Astrocyte (in vitro differentiated cells and primary cell): ENCODE data around the gene PLPP4. TPM values are rescaled to one million over a fixed set of nuclear protein-coding genes. Genes with fewer than 3 reads are reported as not detected.

ENCODE experiments used
- DNase-seq: peaks from one replicate; pipeline ENCODE4 v3.0.0-alpha.2; 2010; ENCODE audit warnings: low read depth
- FAIRE-seq: peaks from 2 replicates; lab custom pipeline; 2011; peaks lifted over from hg19 to GRCh38; lab: Jason Lieb, UNC
- H2AFZ ChIP-seq: 2 replicates; pipeline ENCODE4 v1.6.0; 2012; ENCODE audit warnings: low read depth, low read length, inconsistent platforms
- H3K27ac ChIP-seq: 2 replicates; pipeline ENCODE4 v1.5.1; 2011; ENCODE audit warnings: low read depth, low read length, inconsistent platforms
- H3K27me3 ChIP-seq: 2 replicates; pipeline ENCODE4 v1.6.0; 2011; ENCODE audit warnings: low read length, inconsistent platforms; ENCODE audit not compliant: insufficient read depth
- H3K36me3 ChIP-seq: 2 replicates; pipeline ENCODE4 v1.5.1; 2011; ENCODE audit warnings: low read length, inconsistent platforms; ENCODE audit not compliant: insufficient read depth
- H3K4me1 ChIP-seq: 2 replicates; pipeline ENCODE4 v1.5.1; 2011; ENCODE audit warnings: low read length, inconsistent platforms; ENCODE audit not compliant: insufficient read depth
- H3K4me2 ChIP-seq: 2 replicates; pipeline ENCODE4 v1.6.0; 2012; ENCODE audit warnings: low read length, inconsistent platforms
- H3K4me3 ChIP-seq: 2 replicates; pipeline ENCODE4 v1.5.1; 2011; ENCODE audit warnings: low read depth, mild to moderate bottlenecking, low read length, inconsistent platforms; ENCODE audit not compliant: insufficient read depth
- H3K79me2 ChIP-seq: 2 replicates; pipeline ENCODE4 v1.6.0; 2012; ENCODE audit warnings: mild to moderate bottlenecking, low read length, inconsistent platforms; ENCODE audit not compliant: insufficient read depth
- H3K9ac ChIP-seq: 2 replicates; pipeline ENCODE4 v1.6.0; 2012; ENCODE audit warnings: mild to moderate bottlenecking, low read length, inconsistent platforms
- H3K9me3 ChIP-seq: 2 replicates; pipeline ENCODE4 v1.5.1; 2012; ENCODE audit warnings: low read depth, mild to moderate bottlenecking, low read length, inconsistent platforms; ENCODE audit not compliant: insufficient read depth
- H4K20me1 ChIP-seq: 2 replicates; pipeline ENCODE4 v1.6.0; 2012; ENCODE audit warnings: low read length, inconsistent platforms; ENCODE audit not compliant: insufficient read depth
- H3K27ac Mint-ChIP-seq: one replicate; pipeline ENCODE4 v1.8.0; 2021; ENCODE audit warnings: mild to moderate bottlenecking, mixed read lengths; ENCODE audit not compliant: unreplicated experiment
- H3K27me3 Mint-ChIP-seq: one replicate; pipeline ENCODE4 v1.8.0; 2021; ENCODE audit warnings: low read depth, mixed read lengths; ENCODE audit not compliant: unreplicated experiment
- H3K36me3 Mint-ChIP-seq: one replicate; pipeline ENCODE4 v1.8.0; 2021; ENCODE audit warnings: low read depth, mixed read lengths; ENCODE audit not compliant: unreplicated experiment
- H3K4me1 Mint-ChIP-seq: one replicate; pipeline ENCODE4 v1.8.0; 2021; ENCODE audit warnings: low read depth, mixed read lengths; ENCODE audit not compliant: unreplicated experiment
- H3K4me3 Mint-ChIP-seq: one replicate; pipeline ENCODE4 v1.8.0; 2021; ENCODE audit warnings: mild to moderate bottlenecking, moderate library complexity, mixed read lengths; ENCODE audit not compliant: unreplicated experiment
- H3K9me3 Mint-ChIP-seq: one replicate; pipeline ENCODE4 v1.8.0; 2021; ENCODE audit warnings: mild to moderate bottlenecking, mixed read lengths; ENCODE audit not compliant: unreplicated experiment
- EZH2 ChIP-seq: IDR thresholded peaks from 2 replicates; pipeline ENCODE4 v1.6.1; 2012; ENCODE audit warnings: mild to moderate bottlenecking, low read length, inconsistent platforms; ENCODE audit not compliant: insufficient read depth
- total RNA-seq: library from RNA; stranded (reverse); gene quantifications from 2 replicates; pipeline ENCODE4 v1.2.1, GENCODE V29; 2021
- TF ChIP-seq, protein P1 (sequence below): IDR thresholded peaks from 2 replicates; pipeline ENCODE4 v1.5.1; 2011; ENCODE audit warnings: low read depth, mild to moderate bottlenecking, inconsistent platforms, low read length, moderate library complexity; ENCODE audit not compliant: insufficient read depth

Gene PLPP4
- total RNA-seq, 1 donor from 2014 or later, result 44.1 TPM

GRCh38 chr10:120451968-120452367 is 5.1 kb upstream of the PLPP4 start:
- no peak for TF ChIP-seq EZH2
- TF ChIP-seq, protein P1, sequence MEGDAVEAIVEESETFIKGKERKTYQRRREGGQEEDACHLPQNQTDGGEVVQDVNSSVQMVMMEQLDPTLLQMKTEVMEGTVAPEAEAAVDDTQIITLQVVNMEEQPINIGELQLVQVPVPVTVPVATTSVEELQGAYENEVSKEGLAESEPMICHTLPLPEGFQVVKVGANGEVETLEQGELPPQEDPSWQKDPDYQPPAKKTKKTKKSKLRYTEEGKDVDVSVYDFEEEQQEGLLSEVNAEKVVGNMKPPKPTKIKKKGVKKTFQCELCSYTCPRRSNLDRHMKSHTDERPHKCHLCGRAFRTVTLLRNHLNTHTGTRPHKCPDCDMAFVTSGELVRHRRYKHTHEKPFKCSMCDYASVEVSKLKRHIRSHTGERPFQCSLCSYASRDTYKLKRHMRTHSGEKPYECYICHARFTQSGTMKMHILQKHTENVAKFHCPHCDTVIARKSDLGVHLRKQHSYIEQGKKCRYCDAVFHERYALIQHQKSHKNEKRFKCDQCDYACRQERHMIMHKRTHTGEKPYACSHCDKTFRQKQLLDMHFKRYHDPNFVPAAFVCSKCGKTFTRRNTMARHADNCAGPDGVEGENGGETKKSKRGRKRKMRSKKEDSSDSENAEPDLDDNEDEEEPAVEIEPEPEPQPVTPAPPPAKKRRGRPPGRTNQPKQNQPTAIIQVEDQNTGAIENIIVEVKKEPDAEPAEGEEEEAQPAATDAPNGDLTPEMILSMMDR, result no peak
- Mint-ChIP-seq H3K36me3 (no peaks in the 10 kb centered on the region), H3K4me3 (no peak overlapping the region), H3K27ac (no peak overlapping the region), H3K9me3 (peaks cover 12% of the 10 kb centered on the region), H3K27me3 (peaks cover 36% of the 10 kb centered on the region), H3K4me1 (peaks cover 5% of the 10 kb centered on the region)
- DNase-seq (no peak), FAIRE-seq (no peak)
- H3K79me2 ChIP-seq, result no peaks in the 10 kb centered on the region
- no peak overlapping the region for H3K4me2 ChIP-seq
- H3K27ac ChIP-seq, result no peak overlapping the region
- no peaks in the 10 kb centered on the region for H3K27me3 ChIP-seq
- H3K9ac ChIP-seq, result no peak overlapping the region
- H3K4me3 ChIP-seq, result no peak overlapping the region
- H2AFZ ChIP-seq, result no peak overlapping the region
- no peaks in the 10 kb centered on the region for H3K9me3 ChIP-seq
- no peaks in the 10 kb centered on the region for H4K20me1 ChIP-seq
- no peaks in the 10 kb centered on the region for H3K36me3 ChIP-seq
- H3K4me1 ChIP-seq, result peaks cover 7% of the 10 kb centered on the region

DNA sequence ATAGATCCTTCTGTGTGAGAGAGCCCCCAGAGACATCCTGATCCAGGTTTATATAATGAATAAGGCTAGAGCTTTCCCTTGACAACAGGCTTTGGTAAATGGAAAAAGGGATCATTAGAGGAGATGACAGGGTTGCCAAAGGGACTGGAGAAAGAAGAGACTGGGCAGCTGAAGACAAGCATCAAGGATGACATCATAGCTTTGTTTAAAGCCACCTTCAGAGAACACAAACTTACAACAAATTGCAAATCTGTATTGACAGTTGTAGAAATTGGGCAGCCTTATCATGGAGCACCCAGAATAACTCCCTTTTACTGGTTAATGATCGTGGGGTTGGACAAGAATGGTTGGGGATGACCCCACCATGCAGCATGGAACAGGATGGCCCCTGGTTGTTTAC is 3.7 kb upstream of the PLPP4 start:
- Mint-ChIP-seq H3K27me3 (peaks cover 30% of the 10 kb centered on the region), H3K4me3 (no peak overlapping the region), H3K27ac (no peak overlapping the region), H3K9me3 (peaks cover 5% of the 10 kb centered on the region), H3K36me3 (no peaks in the 10 kb centered on the region), H3K4me1 (peaks cover 9% of the 10 kb centered on the region)
- Histone ChIP-seq H3K36me3 (no peaks in the 10 kb centered on the region), H4K20me1 (no peaks in the 10 kb centered on the region), H3K4me3 (no peak overlapping the region), H3K4me1 (peaks cover 14% of the 10 kb centered on the region), H2AFZ (no peak overlapping the region), H3K4me2 (no peak overlapping the region), H3K27me3 (no peaks in the 10 kb centered on the region), H3K9ac (no peak overlapping the region), H3K79me2 (peaks cover 12% of the 10 kb centered on the region), H3K9me3 (no peaks in the 10 kb centered on the region), H3K27ac (no peak overlapping the region)
- FAIRE-seq (no peak), DNase-seq (no peak)
- TF ChIP-seq, protein P1, result no peak
- no peak for TF ChIP-seq EZH2

- H3K79me2 ChIP-seq, result peaks cover 18% of the 10 kb centered on the region
- H3K36me3 ChIP-seq, result no peaks in the 10 kb centered on the region
- H3K27me3 ChIP-seq, result no peaks in the 10 kb centered on the region
- H3K9me3 ChIP-seq, result no peaks in the 10 kb centered on the region
- H2AFZ ChIP-seq, result no peak overlapping the region
- H3K4me3 ChIP-seq, result no peak overlapping the region
- H3K4me1 ChIP-seq, result peaks cover 20% of the 10 kb centered on the region
- DNase-seq (no peak), FAIRE-seq (no peak)
- no peak overlapping the region for H3K9ac ChIP-seq
- H3K4me2 ChIP-seq, result no peak overlapping the region
- no peak overlapping the region for H3K27ac ChIP-seq
- no peaks in the 10 kb centered on the region for H4K20me1 ChIP-seq
- Mint-ChIP-seq H3K4me3 (no peak overlapping the region), H3K27ac (no peak overlapping the region), H3K36me3 (no peaks in the 10 kb centered on the region), H3K27me3 (peaks cover 29% of the 10 kb centered on the region), H3K9me3 (peaks cover 3% of the 10 kb centered on the region), H3K4me1 (peaks cover 12% of the 10 kb centered on the region)
- TF ChIP-seq, protein P1, result no peak
- TF ChIP-seq EZH2, result no peak
These were observed 3.1 kb upstream of the PLPP4 start for GRCh38 chr10:120453886-120454285.
